ENCODE results near the gene IRF7.

Gene IRF7

GRCh38 chr11:640021-640706 is 24.4 kb upstream of the IRF7 start:
- DNase-seq, result no peak

DNA sequence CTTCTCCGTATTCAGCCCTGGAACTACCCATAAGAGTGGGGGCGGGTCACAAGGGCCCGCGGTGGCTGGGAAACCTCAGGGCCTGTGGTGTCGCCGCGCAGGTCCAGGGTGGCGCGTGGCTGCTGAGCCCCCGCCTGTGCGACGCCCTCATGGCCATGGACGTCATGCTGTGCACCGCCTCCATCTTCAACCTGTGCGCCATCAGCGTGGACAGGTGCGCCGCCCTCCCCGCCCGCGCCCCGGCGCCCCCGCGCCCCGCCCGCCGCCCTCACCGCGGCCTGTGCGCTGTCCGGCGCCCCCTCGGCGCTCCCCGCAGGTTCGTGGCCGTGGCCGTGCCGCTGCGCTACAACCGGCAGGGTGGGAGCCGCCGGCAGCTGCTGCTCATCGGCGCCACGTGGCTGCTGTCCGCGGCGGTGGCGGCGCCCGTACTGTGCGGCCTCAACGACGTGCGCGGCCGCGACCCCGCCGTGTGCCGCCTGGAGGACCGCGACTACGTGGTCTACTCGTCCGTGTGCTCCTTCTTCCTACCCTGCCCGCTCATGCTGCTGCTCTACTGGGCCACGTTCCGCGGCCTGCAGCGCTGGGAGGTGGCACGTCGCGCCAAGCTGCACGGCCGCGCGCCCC is 23.7 kb upstream of the IRF7 start:
- DNase-seq, result no peak

- DNase-seq, result no peak
Measured at GRCh38 chr11:638631-639331, 23.0 kb upstream of the IRF7 start.

DNA sequence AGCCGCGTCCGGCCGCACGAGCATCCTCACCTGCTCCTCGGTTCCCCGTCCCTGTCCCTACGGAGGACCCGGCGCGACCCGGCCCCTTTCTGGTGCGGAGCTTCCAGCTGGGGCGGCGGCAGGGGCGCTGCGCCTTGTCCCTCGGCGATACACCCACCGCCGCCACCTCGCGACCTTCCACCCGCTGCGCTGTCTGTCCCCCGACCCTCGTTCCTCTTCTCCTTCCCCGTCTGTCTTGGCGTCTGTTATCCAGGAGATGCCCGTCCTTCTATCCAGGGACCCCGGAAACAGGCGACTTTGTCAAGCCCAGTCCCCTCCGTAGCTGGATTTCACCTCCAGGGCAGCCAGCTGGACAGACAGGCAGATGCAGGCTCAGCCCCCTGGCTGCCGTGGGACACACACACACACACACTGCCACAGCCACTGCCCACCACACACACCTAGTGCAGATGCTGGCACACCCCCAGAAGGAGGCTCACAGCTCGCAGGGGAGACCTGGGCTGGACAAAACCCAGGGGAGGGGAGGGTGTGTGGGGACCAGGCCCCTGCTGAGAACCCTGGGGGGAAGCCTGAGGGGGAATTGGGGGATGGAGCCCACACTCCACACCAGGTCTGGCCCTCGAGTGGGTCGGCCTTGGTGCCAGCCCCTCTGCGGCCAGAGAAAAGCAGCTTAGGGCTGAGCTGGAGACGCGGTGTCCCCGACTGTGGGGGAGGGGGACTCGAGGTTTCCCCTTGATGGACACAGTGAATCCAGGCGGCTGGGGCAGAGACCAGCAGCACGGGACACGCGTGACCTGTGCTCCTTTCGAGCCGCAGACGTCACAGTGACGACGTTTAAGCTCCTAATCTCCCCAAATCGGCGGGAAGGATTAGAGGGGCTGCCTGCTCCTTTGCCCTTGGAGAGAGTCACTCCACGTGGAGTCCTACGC is 22.1 kb upstream of the IRF7 start:
- DNase-seq, result no peak

DNA sequence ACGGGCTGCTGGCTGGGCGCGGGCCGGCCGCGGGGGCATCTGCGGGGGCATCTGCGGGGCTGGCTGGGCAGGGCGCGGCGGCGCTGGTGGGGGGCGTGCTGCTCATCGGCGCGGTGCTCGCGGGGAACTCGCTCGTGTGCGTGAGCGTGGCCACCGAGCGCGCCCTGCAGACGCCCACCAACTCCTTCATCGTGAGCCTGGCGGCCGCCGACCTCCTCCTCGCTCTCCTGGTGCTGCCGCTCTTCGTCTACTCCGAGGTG is 21.5 kb upstream of the IRF7 start:
- no peak for DNase-seq

- no peak for DNase-seq
Measured at GRCh38 chr11:636511-637332, 21.0 kb upstream of the IRF7 start, which contains the start of gene DRD4. Gene DRD4, plus strand, starts transcription at chr11:637269. Its CDS starts 36 bp downstream, at chr11:637305.

GRCh38 chr11:635945-636510 is 20.3 kb upstream of the IRF7 start:
- DNase-seq, result no peak

GRCh38 chr11:630871-631270 is 15.1 kb upstream of the IRF7 start:
- DNase-seq, result no peak

DNA sequence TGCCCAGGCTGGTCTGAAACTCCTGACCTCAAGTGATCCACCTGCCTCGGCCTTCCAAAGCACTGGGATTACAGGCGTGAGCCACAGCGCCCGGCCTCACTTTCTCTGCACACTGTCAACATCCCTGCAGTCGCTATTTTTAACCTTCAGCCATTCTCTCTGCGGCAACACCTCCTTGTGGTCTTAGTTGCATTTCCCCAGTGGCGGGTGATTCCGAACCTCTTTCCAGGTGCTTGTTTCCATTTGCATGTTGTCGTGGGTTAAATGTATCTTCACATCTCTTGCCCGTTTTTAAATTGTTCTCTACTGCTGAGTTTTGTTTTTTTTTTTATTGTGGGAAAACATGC is 13.5 kb upstream of the IRF7 start:
- no peak for DNase-seq

- no peak for DNase-seq
Measured at GRCh38 chr11:628056-628455, 12.3 kb upstream of the IRF7 start.

- DNase-seq, result no peak
Measured at GRCh38 chr11:627308-627576, 11.5 kb upstream of the IRF7 start.

DNA sequence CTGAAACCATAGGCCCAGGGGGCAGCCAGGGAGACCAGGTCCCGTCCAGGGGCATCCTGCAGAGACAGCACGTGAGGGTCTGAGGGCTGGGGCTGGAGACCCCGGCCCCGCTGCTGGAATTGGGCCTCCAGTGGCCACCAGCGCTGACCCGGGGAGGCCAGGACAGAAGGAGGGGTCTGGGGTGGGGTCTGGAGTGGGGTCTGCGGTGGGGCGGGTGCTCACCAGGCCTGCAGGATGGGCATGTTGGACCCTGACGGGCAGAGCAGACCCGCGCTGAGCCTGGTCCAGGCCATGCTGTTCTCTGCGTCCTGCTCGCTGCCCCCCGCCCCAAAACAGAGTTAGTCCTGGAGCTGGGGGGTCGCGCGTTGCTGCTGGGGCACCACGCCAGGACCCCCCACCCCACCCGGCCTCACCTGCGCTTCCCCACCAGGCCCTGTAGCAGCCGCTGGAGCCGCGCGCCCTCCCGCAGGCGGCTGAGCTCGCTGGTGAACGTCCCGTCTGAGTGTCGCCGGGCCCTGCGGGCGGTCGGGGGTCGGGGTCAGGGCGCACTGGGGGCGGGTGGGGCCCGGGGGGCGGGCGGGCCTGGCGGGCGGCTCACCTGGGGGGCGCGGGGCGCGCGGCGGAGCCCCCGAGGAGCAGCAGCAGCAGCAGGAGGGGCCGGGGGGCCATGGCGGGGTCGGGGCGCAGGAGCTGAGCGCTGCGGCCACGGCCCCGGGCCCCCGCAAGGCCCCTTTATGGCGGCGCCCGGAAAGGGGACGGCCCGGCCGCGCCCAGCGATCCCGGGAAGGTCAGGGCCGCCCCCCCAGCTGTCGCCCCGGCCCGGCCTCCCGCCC is 10.9 kb upstream of the IRF7 start, which contains the start of gene SCT:
SCT (minus strand) TSS at position 707 of the 833 bp plus-strand sequence; CDS start at position 669, 38 bp downstream.
- no peak for DNase-seq

- no peak for DNase-seq
Measured at GRCh38 chr11:625636-626268, 10.0 kb upstream of the IRF7 start.

- DNase-seq, result no peak
Measured at GRCh38 chr11:624705-625635, 9.2 kb upstream of the IRF7 start, which contains the start of gene CDHR5. Gene CDHR5, minus strand, starts transcription at chr11:624955. Its CDS starts 53 bp downstream, at chr11:624902.

DNA sequence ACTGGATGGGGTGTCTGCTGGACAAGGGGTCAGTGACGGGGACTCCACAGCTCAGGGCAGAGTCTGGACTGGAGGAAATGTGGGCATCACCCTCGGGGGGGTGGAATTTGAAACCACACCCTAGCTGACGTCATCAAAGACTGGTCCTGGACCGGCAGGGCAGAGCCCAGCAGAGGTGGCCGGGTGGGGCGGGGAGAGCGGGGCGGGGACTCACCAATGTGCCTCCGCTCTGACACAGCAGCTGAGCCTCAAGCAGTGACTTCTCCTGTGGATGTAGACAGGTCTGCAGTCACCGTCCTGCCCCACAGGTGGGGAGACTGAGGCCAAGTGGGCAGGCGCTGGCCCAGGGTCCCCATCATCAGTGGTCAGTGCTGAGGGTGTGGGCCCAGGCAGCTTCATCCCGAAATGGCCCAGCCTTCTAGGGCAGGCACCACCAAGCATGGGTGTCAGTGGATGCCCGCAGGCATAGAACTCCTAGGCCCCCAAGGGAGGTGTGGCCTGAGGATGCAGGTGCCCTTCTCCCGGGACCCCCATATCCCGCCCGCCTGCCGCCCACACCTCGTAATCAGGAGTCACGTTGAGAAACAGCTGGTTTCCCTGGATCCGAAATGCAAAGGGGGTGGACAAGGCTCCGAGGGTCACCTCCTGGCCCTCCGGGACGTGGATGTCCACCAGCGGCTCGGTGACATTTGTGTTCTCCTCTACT is 8.4 kb upstream of the IRF7 start:
- no peak for DNase-seq

GRCh38 chr11:623349-623869 is 7.7 kb upstream of the IRF7 start:
- no peak for DNase-seq

DNA sequence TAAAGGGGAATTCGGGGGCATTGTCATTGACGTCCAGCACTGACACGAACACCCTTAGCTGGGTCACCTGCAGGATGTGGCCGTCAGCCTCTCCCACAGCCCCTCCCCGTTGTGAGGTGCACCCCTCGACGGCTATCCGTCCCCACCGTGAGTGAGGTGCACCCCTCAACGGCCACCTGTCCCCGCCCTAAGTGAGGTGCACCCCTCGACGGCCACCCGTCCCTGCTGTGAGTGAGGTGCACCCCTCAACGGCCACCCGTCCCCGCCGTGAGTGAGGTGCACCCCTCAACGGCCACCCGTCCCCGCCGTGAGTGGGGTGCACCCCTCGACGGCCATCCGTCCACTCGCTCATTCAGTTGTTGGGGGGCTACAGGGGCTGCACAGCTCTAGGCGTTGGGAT is 6.1 kb upstream of the IRF7 start:
- no peak for DNase-seq

GRCh38 chr11:620935-621814 is 5.4 kb upstream of the IRF7 start:
- DNase-seq, result no peak
